ENCODE results near the gene PPM1F.
"Not testable (repeated sequence)": the region's sequence is repeated elsewhere in the genome, so short reads cannot be mapped to it uniquely, and the experiment has no call there.

Gene PPM1F

GRCh38 chr22:21881841-21882753, 70.6 kb downstream of the PPM1F start:
- DNase-seq, result no peak

- peak; percentile 48 for DNase-seq
Observed at GRCh38 chr22:21876486-21877176, 76.0 kb downstream of the PPM1F start.

GRCh38 chr22:21874953-21875352, 77.7 kb downstream of the PPM1F start:
- not testable (repeated sequence) for DNase-seq

- no peak for DNase-seq
Observed at GRCh38 chr22:21873619-21874018, 79.0 kb downstream of the PPM1F start.

- DNase-seq, result not testable (repeated sequence)
Observed at GRCh38 chr22:21872741-21873140, 79.9 kb downstream of the PPM1F start.
